MCF 10A (cell line): ENCODE measurements around the gene KRT14. TPM values are rescaled to one million over a fixed set of nuclear protein-coding genes. Genes with fewer than 3 reads are reported as not detected.

Experiments
- BruUV-seq: library from RNA; stranded (reverse); fragments of 400-500 nt; replicated peaks from 2 replicates; lab custom pipeline; 2021; lab: Mats Ljungman, UMichigan
- CTCF ChIA-PET: fragments of 300-600 bp; sonication (Branson Sonifier 250); formaldehyde crosslinking; extraction: SDS; loops from one replicate; lab custom pipeline; 2021; ENCODE audit warnings: antibody characterized with exemption, inconsistent platforms; lab: Yijun Ruan, JAX
- POLR2A ChIA-PET: fragments of 300-600, 350-650 bp; sonication (Branson Sonifier 250); formaldehyde crosslinking; extraction: SDS; loops from one replicate; lab custom pipeline; 2020; ENCODE audit warnings: antibody characterized with exemption, inconsistent platforms; lab: Yijun Ruan, JAX
- DNase-seq: peaks from one replicate; pipeline ENCODE4 v3.0.0-alpha.2; 2018; ENCODE audit not compliant: unreplicated experiment
- H3K27ac Mint-ChIP-seq: one replicate; pipeline ENCODE4 v1.8.0; 2022; ENCODE audit warnings: mild to moderate bottlenecking, low read depth, mixed read lengths; ENCODE audit not compliant: unreplicated experiment
- H3K27me3 Mint-ChIP-seq: one replicate; pipeline ENCODE4 v1.8.0; 2022; ENCODE audit warnings: mixed read lengths; ENCODE audit not compliant: insufficient read depth, unreplicated experiment
- H3K36me3 Mint-ChIP-seq: one replicate; pipeline ENCODE4 v1.8.0; 2022; ENCODE audit warnings: mild to moderate bottlenecking, moderate library complexity, mixed read lengths; ENCODE audit not compliant: insufficient read depth, unreplicated experiment
- H3K4me1 Mint-ChIP-seq: one replicate; pipeline ENCODE4 v1.8.0; 2022; ENCODE audit warnings: mixed read lengths; ENCODE audit not compliant: insufficient read depth, unreplicated experiment
- H3K4me3 Mint-ChIP-seq: one replicate; pipeline ENCODE4 v1.8.0; 2022; ENCODE audit warnings: mild to moderate bottlenecking, moderate library complexity, mixed read lengths; ENCODE audit not compliant: unreplicated experiment
- H3K9me3 Mint-ChIP-seq: one replicate; pipeline ENCODE4 v1.8.0; 2022; ENCODE audit warnings: mixed read lengths; ENCODE audit not compliant: unreplicated experiment
- CTCF ChIP-seq: fragments of 200-600 bp; IDR thresholded peaks from one replicate; pipeline ENCODE4 v1.8.0; 2022; ENCODE audit warnings: antibody characterized with exemption, mild to moderate bottlenecking; ENCODE audit not compliant: unreplicated experiment
- intact Hi-C: fragments of 100-400 bp; cut with micrococcal nuclease; formaldehyde crosslinking; loops from 2 replicates; pipeline ENCODE4 v1.14.1; 2022
- total RNA-seq: library from RNA; stranded (reverse); gene quantifications from 2 replicates; pipeline ENCODE4 v1.2.3, GENCODE V29; 2022

The KRT14 gene
- total RNA-seq, 1 experiment from 2014 or later: 1,755 TPM

- no TSS peak for BruUV-seq
- no peak for DNase-seq
Measured at GRCh38 chr17:41581366-41582060, 5.2 kb downstream of the KRT14 start.

GRCh38 chr17:41580687-41581365, 5.9 kb downstream of the KRT14 start:
- TF ChIP-seq CTCF: no peak
- POLR2A ChIA-PET: interaction anchor here (0.7 to 2.4 kb wide), 10 partner anchors 10 to 752 kb away, joined by 3 to 10 read pairs (median 5); partner anchors contain the start of gene KRT17
- H3K27me3 Mint-ChIP-seq: no peaks in the 10 kb centered on the region
- intact Hi-C loops: no loop called here
- CTCF ChIA-PET: interaction anchor here (0.5 to 2.3 kb wide), 14 partner anchors 10 to 759 kb away, joined by 3 to 17 read pairs (median 4); partner anchors contain the start of genes KRT10 and KRT17
- DNase-seq: peak; percentile 48
- H3K4me1 Mint-ChIP-seq: peaks cover 63% of the 10 kb centered on the region
- H3K4me3 Mint-ChIP-seq: peak overlapping the region; percentile 86
- no peaks in the 10 kb centered on the region for H3K9me3 Mint-ChIP-seq
- peak overlapping the region; percentile 97 for H3K27ac Mint-ChIP-seq
- no TSS peak for BruUV-seq
- peaks cover 54% of the 10 kb centered on the region for H3K36me3 Mint-ChIP-seq

More at GRCh38 chr17:41581366-41582060, 5.2 kb downstream of the KRT14 start:
- intact Hi-C loops: no loop called here
- no peaks in the 10 kb centered on the region for H3K9me3 Mint-ChIP-seq
- H3K27me3 Mint-ChIP-seq: no peaks in the 10 kb centered on the region
- ChIA-PET CTCF (interaction anchor here (0.5 to 3.8 kb wide), 13 partner anchors 10 to 759 kb away, joined by 3 to 17 read pairs (median 5); partner anchors contain the start of genes KRT10 and KRT17), POLR2A (interaction anchor here (0.7 to 2.4 kb wide), 12 partner anchors 9 to 752 kb away, joined by 3 to 10 read pairs (median 4); partner anchors contain the start of gene KRT17)
- peaks cover 61% of the 10 kb centered on the region for H3K36me3 Mint-ChIP-seq
- H3K27ac Mint-ChIP-seq: peak overlapping the region; percentile 97
- no peak for TF ChIP-seq CTCF
- H3K4me3 Mint-ChIP-seq: peak overlapping the region; percentile 86
- H3K4me1 Mint-ChIP-seq: peaks cover 66% of the 10 kb centered on the region

- Mint-ChIP-seq H3K9me3 (no peaks in the 10 kb centered on the region), H3K27ac (peak overlapping the region; percentile 97), H3K4me3 (peak overlapping the region; percentile 1), H3K4me1 (peaks cover 60% of the 10 kb centered on the region), H3K36me3 (peaks cover 48% of the 10 kb centered on the region), H3K27me3 (no peaks in the 10 kb centered on the region)
- CTCF ChIA-PET: interaction anchor here (0.6 to 5.5 kb wide), 13 partner anchors 15 to 208 kb away, joined by 3 to 60 read pairs (median 3); partner anchors contain the start of gene KRT16
- intact Hi-C loops: no loop called here
- no TSS peak for BruUV-seq
- POLR2A ChIA-PET: interaction anchor here (0.6 to 1.8 kb wide), 14 partner anchors 11 to 723 kb away, joined by 3 to 11 read pairs (median 5); partner anchors contain the start of genes EIF1, KRT16 and KRT17
- TF ChIP-seq CTCF: no peak
- DNase-seq: no peak
Measured at GRCh38 chr17:41580244-41580575, 6.5 kb downstream of the KRT14 start.
